Measurements from ENCODE around the gene TRIM65.

GRCh38 chr17:75856062-75856756 is 40.5 kb downstream of the TRIM65 start:
- TF ChIP-seq, protein P1, sequence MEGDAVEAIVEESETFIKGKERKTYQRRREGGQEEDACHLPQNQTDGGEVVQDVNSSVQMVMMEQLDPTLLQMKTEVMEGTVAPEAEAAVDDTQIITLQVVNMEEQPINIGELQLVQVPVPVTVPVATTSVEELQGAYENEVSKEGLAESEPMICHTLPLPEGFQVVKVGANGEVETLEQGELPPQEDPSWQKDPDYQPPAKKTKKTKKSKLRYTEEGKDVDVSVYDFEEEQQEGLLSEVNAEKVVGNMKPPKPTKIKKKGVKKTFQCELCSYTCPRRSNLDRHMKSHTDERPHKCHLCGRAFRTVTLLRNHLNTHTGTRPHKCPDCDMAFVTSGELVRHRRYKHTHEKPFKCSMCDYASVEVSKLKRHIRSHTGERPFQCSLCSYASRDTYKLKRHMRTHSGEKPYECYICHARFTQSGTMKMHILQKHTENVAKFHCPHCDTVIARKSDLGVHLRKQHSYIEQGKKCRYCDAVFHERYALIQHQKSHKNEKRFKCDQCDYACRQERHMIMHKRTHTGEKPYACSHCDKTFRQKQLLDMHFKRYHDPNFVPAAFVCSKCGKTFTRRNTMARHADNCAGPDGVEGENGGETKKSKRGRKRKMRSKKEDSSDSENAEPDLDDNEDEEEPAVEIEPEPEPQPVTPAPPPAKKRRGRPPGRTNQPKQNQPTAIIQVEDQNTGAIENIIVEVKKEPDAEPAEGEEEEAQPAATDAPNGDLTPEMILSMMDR (IDR thresholded peaks at IDR 0.05), result peak; percentile 60
- TF ChIP-seq ZFX (IDR thresholded peaks at IDR 0.05; ENCODE audit: borderline replicate concordance), result no peak

All from 22Rv1 (cell line).